ENCODE data around the gene IGF1R. TPM values are rescaled to one million over a fixed set of nuclear protein-coding genes. Genes with fewer than 3 reads are reported as not detected.
A peak's percentile ranks its signal among the peaks of the same experiment; 100 is the strongest.

IGF1R gene
- total RNA-seq, 1 donor from 2014 or later: 131 TPM

- Mint-ChIP-seq H3K4me1 (ENCODE audit: unreplicated experiment) (peaks cover 17% of the 10 kb centered on the region), H3K27ac (ENCODE audit: unreplicated experiment) (peak overlapping the region; percentile 42), H3K27me3 (ENCODE audit: unreplicated experiment) (peaks cover 11% of the 10 kb centered on the region), H3K9me3 (ENCODE audit: unreplicated experiment) (no peaks in the 10 kb centered on the region), H3K36me3 (ENCODE audit: low read depth, unreplicated experiment) (peaks cover 55% of the 10 kb centered on the region), H3K4me3 (ENCODE audit: unreplicated experiment) (no peak overlapping the region)
- no peak for DNase-seq (ENCODE audit: low spot score)
- TF ChIP-seq CTCF (IDR thresholded peaks at IDR 0.05; ENCODE audit: unreplicated experiment): no peak
Observed at GRCh38 chr15:98949624-98950023, 301.3 kb downstream of the IGF1R start.

GRCh38 chr15:98950248-98950647 lies 301.9 kb downstream of the IGF1R start:
- H3K27ac Mint-ChIP-seq (ENCODE audit: unreplicated experiment): no peak overlapping the region
- peaks cover 51% of the 10 kb centered on the region for H3K36me3 Mint-ChIP-seq (ENCODE audit: low read depth, unreplicated experiment)
- H3K4me1 Mint-ChIP-seq (ENCODE audit: unreplicated experiment): peaks cover 17% of the 10 kb centered on the region
- no peak overlapping the region for H3K4me3 Mint-ChIP-seq (ENCODE audit: unreplicated experiment)
- no peaks in the 10 kb centered on the region for H3K9me3 Mint-ChIP-seq (ENCODE audit: unreplicated experiment)
- H3K27me3 Mint-ChIP-seq (ENCODE audit: unreplicated experiment): peaks cover 11% of the 10 kb centered on the region
- no peak for TF ChIP-seq CTCF (IDR thresholded peaks at IDR 0.05; ENCODE audit: unreplicated experiment)
- no peak for DNase-seq (ENCODE audit: low spot score)

GRCh38 chr15:98951004-98951403 lies 302.7 kb downstream of the IGF1R start:
- DNase-seq (ENCODE audit: low spot score): no peak
- peaks cover 44% of the 10 kb centered on the region for H3K36me3 Mint-ChIP-seq (ENCODE audit: low read depth, unreplicated experiment)
- no peak overlapping the region for H3K27ac Mint-ChIP-seq (ENCODE audit: unreplicated experiment)
- H3K27me3 Mint-ChIP-seq (ENCODE audit: unreplicated experiment): peaks cover 10% of the 10 kb centered on the region
- no peak overlapping the region for H3K4me3 Mint-ChIP-seq (ENCODE audit: unreplicated experiment)
- no peaks in the 10 kb centered on the region for H3K9me3 Mint-ChIP-seq (ENCODE audit: unreplicated experiment)
- no peak for TF ChIP-seq CTCF (IDR thresholded peaks at IDR 0.05; ENCODE audit: unreplicated experiment)
- H3K4me1 Mint-ChIP-seq (ENCODE audit: unreplicated experiment): peaks cover 17% of the 10 kb centered on the region

- Mint-ChIP-seq H3K4me1 (ENCODE audit: unreplicated experiment) (peaks cover 22% of the 10 kb centered on the region), H3K9me3 (ENCODE audit: unreplicated experiment) (no peaks in the 10 kb centered on the region), H3K4me3 (ENCODE audit: unreplicated experiment) (no peak overlapping the region), H3K36me3 (ENCODE audit: low read depth, unreplicated experiment) (peaks cover 43% of the 10 kb centered on the region), H3K27me3 (ENCODE audit: unreplicated experiment) (peaks cover 8% of the 10 kb centered on the region), H3K27ac (ENCODE audit: unreplicated experiment) (peak overlapping the region; percentile 75)
- DNase-seq (ENCODE audit: low spot score): no peak
- no peak for TF ChIP-seq CTCF (IDR thresholded peaks at IDR 0.05; ENCODE audit: unreplicated experiment)
Observed at GRCh38 chr15:98951493-98952320, 303.4 kb downstream of the IGF1R start.

GRCh38 chr15:98952381-98952803 lies 304.1 kb downstream of the IGF1R start:
- peaks cover 22% of the 10 kb centered on the region for H3K4me1 Mint-ChIP-seq (ENCODE audit: unreplicated experiment)

More at GRCh38 chr15:98952381-98952803, 304.1 kb downstream of the IGF1R start:
- peaks cover 50% of the 10 kb centered on the region for H3K36me3 Mint-ChIP-seq (ENCODE audit: low read depth, unreplicated experiment)
- no peak for TF ChIP-seq CTCF (IDR thresholded peaks at IDR 0.05; ENCODE audit: unreplicated experiment)
- H3K4me3 Mint-ChIP-seq (ENCODE audit: unreplicated experiment): peak overlapping the region; percentile 60
- peak overlapping the region; percentile 75 for H3K27ac Mint-ChIP-seq (ENCODE audit: unreplicated experiment)
- DNase-seq (ENCODE audit: low spot score): no peak
- H3K9me3 Mint-ChIP-seq (ENCODE audit: unreplicated experiment): no peaks in the 10 kb centered on the region
- H3K27me3 Mint-ChIP-seq (ENCODE audit: unreplicated experiment): peaks cover 11% of the 10 kb centered on the region

All from endothelial cell (in vitro differentiated cells).